HUES48 (cell line): Measurements from ENCODE around the gene RIMBP2.

Experiments
- H3K27ac ChIP-seq: one replicate; pipeline ENCODE4 v1.7.0; 2013; ENCODE audit warnings: low read depth, low read length, inconsistent platforms
- H3K27me3 ChIP-seq: 2 replicates; pipeline ENCODE4 v1.6.1; 2013; ENCODE audit warnings: mild to moderate bottlenecking, low read length; ENCODE audit not compliant: control insufficient read depth, insufficient read depth
- H3K36me3 ChIP-seq: 2 replicates; pipeline ENCODE4 v1.6.1; 2013; ENCODE audit warnings: low read length; ENCODE audit not compliant: control insufficient read depth, insufficient read depth
- H3K4me1 ChIP-seq: 2 replicates; pipeline ENCODE4 v1.6.1; 2013; ENCODE audit warnings: mild to moderate bottlenecking, low read length; ENCODE audit not compliant: control insufficient read depth, insufficient read depth
- H3K4me3 ChIP-seq: 2 replicates; pipeline ENCODE4 v1.5.1; 2013; ENCODE audit warnings: mild to moderate bottlenecking, low read depth, low read length
- H3K9ac ChIP-seq: 2 replicates; pipeline ENCODE4 v1.6.1; 2013; ENCODE audit warnings: mild to moderate bottlenecking, low read depth, low read length, moderate library complexity
- H3K9me3 ChIP-seq: 2 replicates; pipeline ENCODE4 v1.6.1; 2013; ENCODE audit warnings: low read length; ENCODE audit not compliant: control insufficient read depth, insufficient read depth

The RIMBP2 gene

DNA sequence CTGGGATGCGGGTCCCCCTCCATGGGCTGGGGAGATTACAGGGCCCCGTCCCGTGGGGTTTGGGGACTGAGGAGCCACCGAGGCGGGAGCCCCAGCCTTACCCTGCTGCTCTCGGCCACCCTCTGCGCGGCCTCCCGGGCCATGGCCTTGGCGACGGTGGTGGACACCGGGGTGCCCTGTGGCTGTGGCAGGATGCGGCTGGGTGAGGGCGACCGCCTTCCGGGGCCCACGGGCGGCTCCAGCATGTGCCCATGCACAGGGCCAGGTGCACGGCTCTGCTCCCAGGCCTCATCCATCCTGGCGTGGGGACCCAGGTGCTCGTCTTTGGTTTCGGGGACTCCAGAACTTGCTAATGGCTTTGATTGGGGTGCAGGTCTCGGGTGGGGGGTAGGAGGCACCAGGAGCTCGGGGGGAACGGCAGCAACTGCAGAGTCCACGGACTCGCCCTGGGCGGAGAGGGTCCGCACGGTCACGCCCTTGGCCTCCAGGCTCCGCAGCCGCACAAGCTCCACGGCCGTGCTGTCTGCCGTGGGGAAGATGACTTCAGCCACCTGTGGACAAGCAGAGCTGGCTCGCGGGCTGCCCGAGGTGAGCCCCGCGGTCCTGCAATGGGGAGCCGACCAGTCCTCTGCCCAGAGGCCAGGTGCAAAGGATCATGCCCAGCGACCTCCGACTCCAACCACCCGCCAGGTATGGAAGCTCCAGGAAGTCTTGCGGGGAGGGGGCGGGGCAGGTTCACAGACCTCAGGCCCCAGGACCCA lies 279.2 kb downstream of the RIMBP2 start:
- Histone ChIP-seq H3K4me1 (no peaks in the 10 kb centered on the region), H3K4me3 (no peak overlapping the region), H3K9me3 (no peaks in the 10 kb centered on the region), H3K9ac (no peak overlapping the region), H3K27ac (no peak overlapping the region), H3K27me3 (no peaks in the 10 kb centered on the region), H3K36me3 (no peaks in the 10 kb centered on the region)

GRCh38 chr12:130435826-130436225 lies 280.3 kb downstream of the RIMBP2 start:
- Histone ChIP-seq H3K4me3 (no peak overlapping the region), H3K9ac (no peak overlapping the region)

GRCh38 chr12:130435331-130435730 lies 280.8 kb downstream of the RIMBP2 start:
- Histone ChIP-seq H3K4me3 (no peak overlapping the region), H3K27me3 (no peaks in the 10 kb centered on the region)

More at GRCh38 chr12:130435826-130436225, 280.3 kb downstream of the RIMBP2 start:
- Histone ChIP-seq H3K36me3 (no peaks in the 10 kb centered on the region), H3K4me1 (no peaks in the 10 kb centered on the region), H3K27me3 (no peaks in the 10 kb centered on the region), H3K9me3 (no peaks in the 10 kb centered on the region), H3K27ac (no peak overlapping the region)

DNA sequence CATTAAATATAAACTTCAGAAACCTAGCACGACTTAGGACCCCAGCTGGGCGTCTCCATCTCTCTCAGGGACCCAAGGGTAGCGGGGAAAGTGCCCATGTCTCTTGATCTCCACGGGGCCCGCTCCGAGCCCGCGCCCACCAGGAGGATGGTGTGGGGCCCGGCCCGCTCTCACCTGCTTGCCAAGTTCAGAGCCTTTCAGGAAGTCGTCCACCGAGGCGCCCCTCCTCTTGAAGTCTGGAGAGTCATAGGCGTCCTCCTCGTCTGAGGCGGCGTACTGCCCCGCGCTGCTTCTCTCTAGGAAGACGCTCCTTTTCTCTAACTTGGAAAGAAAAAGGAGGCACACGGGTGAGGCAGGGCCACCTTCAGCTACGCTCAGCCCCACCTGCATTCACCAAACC lies 281.5 kb downstream of the RIMBP2 start:
- H3K27ac ChIP-seq, result no peak overlapping the region
- no peaks in the 10 kb centered on the region for H3K27me3 ChIP-seq
- no peak overlapping the region for H3K4me3 ChIP-seq
- H3K9me3 ChIP-seq, result no peaks in the 10 kb centered on the region
- H3K36me3 ChIP-seq, result no peaks in the 10 kb centered on the region
- H3K4me1 ChIP-seq, result no peaks in the 10 kb centered on the region
- H3K9ac ChIP-seq, result no peak overlapping the region

More at GRCh38 chr12:130435331-130435730, 280.8 kb downstream of the RIMBP2 start:
- no peak overlapping the region for H3K9ac ChIP-seq
- H3K36me3 ChIP-seq, result no peaks in the 10 kb centered on the region
- no peaks in the 10 kb centered on the region for H3K9me3 ChIP-seq
- H3K4me1 ChIP-seq, result no peaks in the 10 kb centered on the region
- no peak overlapping the region for H3K27ac ChIP-seq

GRCh38 chr12:130433834-130434233 lies 282.3 kb downstream of the RIMBP2 start:
- Histone ChIP-seq H3K9me3 (no peaks in the 10 kb centered on the region), H3K27me3 (no peaks in the 10 kb centered on the region)

DNA sequence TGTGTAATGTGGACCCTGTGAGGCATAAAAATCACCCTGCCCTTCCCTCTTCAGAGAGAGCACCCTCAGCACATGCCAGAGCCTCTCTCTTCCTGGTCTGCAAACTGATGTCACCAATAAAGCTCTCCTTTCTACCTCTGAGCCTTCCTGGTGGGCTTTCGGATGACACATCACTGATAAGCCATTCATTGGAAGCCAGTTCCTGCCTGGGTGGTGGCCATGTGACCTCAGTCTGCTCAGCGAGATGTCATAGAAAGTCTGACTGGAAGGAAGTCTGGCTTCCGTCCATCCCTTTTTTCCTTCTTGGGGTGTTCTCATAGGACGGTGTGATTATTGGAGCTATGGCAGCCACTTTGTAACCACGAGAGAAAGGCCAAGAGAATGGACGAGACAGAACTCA lies 282.7 kb downstream of the RIMBP2 start:
- Histone ChIP-seq H3K27me3 (no peaks in the 10 kb centered on the region), H3K4me1 (no peaks in the 10 kb centered on the region)

More at GRCh38 chr12:130433834-130434233, 282.3 kb downstream of the RIMBP2 start:
- Histone ChIP-seq H3K36me3 (no peaks in the 10 kb centered on the region), H3K4me3 (no peak overlapping the region), H3K4me1 (no peaks in the 10 kb centered on the region), H3K9ac (no peak overlapping the region), H3K27ac (no peak overlapping the region)

GRCh38 chr12:130431176-130431575 lies 284.9 kb downstream of the RIMBP2 start:
- no peak overlapping the region for H3K27ac ChIP-seq
- no peaks in the 10 kb centered on the region for H3K27me3 ChIP-seq
- no peaks in the 10 kb centered on the region for H3K36me3 ChIP-seq
- H3K9ac ChIP-seq, result no peak overlapping the region
- H3K4me3 ChIP-seq, result no peak overlapping the region
- H3K4me1 ChIP-seq, result no peaks in the 10 kb centered on the region
- H3K9me3 ChIP-seq, result no peaks in the 10 kb centered on the region

More for the DNA sequence above, 282.7 kb downstream of the RIMBP2 start:
- H3K9me3 ChIP-seq, result no peaks in the 10 kb centered on the region
- no peaks in the 10 kb centered on the region for H3K36me3 ChIP-seq
- no peak overlapping the region for H3K27ac ChIP-seq
- no peak overlapping the region for H3K4me3 ChIP-seq
- H3K9ac ChIP-seq, result no peak overlapping the region

GRCh38 chr12:130429656-130430505 lies 286.2 kb downstream of the RIMBP2 start:
- H3K9ac ChIP-seq, result no peak overlapping the region
- no peaks in the 10 kb centered on the region for H3K36me3 ChIP-seq
- no peaks in the 10 kb centered on the region for H3K27me3 ChIP-seq
- H3K4me1 ChIP-seq, result no peaks in the 10 kb centered on the region
- no peak overlapping the region for H3K4me3 ChIP-seq
- no peak overlapping the region for H3K27ac ChIP-seq
- H3K9me3 ChIP-seq, result no peaks in the 10 kb centered on the region

- no peaks in the 10 kb centered on the region for H3K36me3 ChIP-seq
- no peak overlapping the region for H3K27ac ChIP-seq
- no peaks in the 10 kb centered on the region for H3K4me1 ChIP-seq
- H3K27me3 ChIP-seq, result no peaks in the 10 kb centered on the region
- H3K9ac ChIP-seq, result no peak overlapping the region
- H3K9me3 ChIP-seq, result no peaks in the 10 kb centered on the region
- H3K4me3 ChIP-seq, result no peak overlapping the region
These were observed 288.0 kb downstream of the RIMBP2 start for GRCh38 chr12:130428116-130428515.

DNA sequence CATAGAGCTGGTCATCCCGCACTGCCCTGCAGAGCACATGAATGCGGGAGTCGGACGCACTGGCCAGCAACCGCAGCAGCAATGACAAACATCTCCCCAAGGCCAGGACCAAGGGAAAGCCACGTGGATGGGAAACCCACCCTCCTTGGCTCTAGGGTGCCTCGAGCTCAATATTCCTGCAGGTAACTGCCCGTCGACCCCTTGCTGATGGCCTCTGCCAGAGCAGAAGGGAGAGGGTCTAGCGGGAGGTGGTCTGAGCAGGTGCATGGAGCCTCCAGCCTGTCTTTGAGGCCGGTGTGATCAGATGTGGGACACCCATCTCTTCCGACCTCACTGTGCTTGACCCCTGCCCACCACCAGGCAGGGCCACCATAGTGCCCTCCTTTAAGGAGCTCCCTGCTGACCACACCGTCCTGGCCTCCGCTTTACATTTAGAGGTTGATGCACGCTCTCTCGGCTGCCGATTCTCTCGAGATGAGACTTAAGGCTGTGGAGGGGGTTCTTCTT lies 288.7 kb downstream of the RIMBP2 start:
- Histone ChIP-seq H3K9me3 (no peaks in the 10 kb centered on the region), H3K4me3 (no peak overlapping the region), H3K36me3 (no peaks in the 10 kb centered on the region), H3K9ac (no peak overlapping the region), H3K4me1 (no peaks in the 10 kb centered on the region), H3K27ac (no peak overlapping the region), H3K27me3 (no peaks in the 10 kb centered on the region)
